ENCODE results near the gene MYH8. TPM values are rescaled to one million over a fixed set of nuclear protein-coding genes. Genes with fewer than 3 reads are reported as not detected.

The MYH8 gene
- total and polyA plus RNA-seq, 2 experiments from 2014 or later: 0.11 TPM; not detected in 1

- H2AFZ ChIP-seq: no peak overlapping the region
- no peaks in the 10 kb centered on the region for H3K9me2 ChIP-seq (replicated peaks; ENCODE audit: insufficient read depth)
- 63% methylated on average over 3 of the region's 3 CpGs for WGBS (ENCODE audit: low lambda C conversion rate, missing lambda C conversion rate)
- no peaks in the 10 kb centered on the region for H3K9me3 ChIP-seq (ENCODE audit: low read depth)
- TF ChIP-seq CTCF (IDR thresholded peaks at IDR 0.05; ENCODE audit: poor library complexity) (no peak), EZH2phosphoT487 (IDR thresholded peaks at IDR 0.05; ENCODE audit: low read depth, severe bottlenecking, unreplicated experiment) (no peak), EZH2 (IDR thresholded peaks at IDR 0.05; ENCODE audit: borderline replicate concordance) (no peak)
- no peak overlapping the region for H3K27ac ChIP-seq
- no peaks in the 10 kb centered on the region for H4K20me1 ChIP-seq (ENCODE audit: insufficient read depth, poor library complexity, severe bottlenecking)
- H3K79me2 ChIP-seq: no peaks in the 10 kb centered on the region
- no peak overlapping the region for H3K4me3 ChIP-seq
- no peak for DNase-seq (ENCODE audit: low spot score)
- no peaks in the 10 kb centered on the region for H3K36me3 ChIP-seq (replicated peaks; ENCODE audit: insufficient read depth, low read depth)
- no peak overlapping the region for H3K4me2 ChIP-seq
- H3K4me1 ChIP-seq (ENCODE audit: insufficient read depth): no peaks in the 10 kb centered on the region
- no peaks in the 10 kb centered on the region for H3K27me3 ChIP-seq
These were observed 4.3 kb downstream of the MYH8 start for GRCh38 chr17:10417431-10417830.

- no peak overlapping the region for H3K4me2 ChIP-seq
- no peaks in the 10 kb centered on the region for H3K27me3 ChIP-seq
- DNase-seq (ENCODE audit: low spot score): no peak
- no peak for TF ChIP-seq EZH2 (IDR thresholded peaks at IDR 0.05; ENCODE audit: borderline replicate concordance)
- no peak for TF ChIP-seq EZH2phosphoT487 (IDR thresholded peaks at IDR 0.05; ENCODE audit: low read depth, severe bottlenecking, unreplicated experiment)
- no peak for TF ChIP-seq CTCF (IDR thresholded peaks at IDR 0.05; ENCODE audit: poor library complexity)
- no peaks in the 10 kb centered on the region for H4K20me1 ChIP-seq (ENCODE audit: insufficient read depth, poor library complexity, severe bottlenecking)
- no peaks in the 10 kb centered on the region for H3K36me3 ChIP-seq (replicated peaks; ENCODE audit: insufficient read depth, low read depth)
- no peaks in the 10 kb centered on the region for H3K79me2 ChIP-seq
- H2AFZ ChIP-seq: no peak overlapping the region
- WGBS (ENCODE audit: low lambda C conversion rate, missing lambda C conversion rate): 84% methylated on average over 4 of the region's 4 CpGs
- H3K4me3 ChIP-seq: no peak overlapping the region
- no peaks in the 10 kb centered on the region for H3K9me2 ChIP-seq (replicated peaks; ENCODE audit: insufficient read depth)
- no peaks in the 10 kb centered on the region for H3K4me1 ChIP-seq (ENCODE audit: insufficient read depth)
- H3K9me3 ChIP-seq (ENCODE audit: low read depth): no peaks in the 10 kb centered on the region
- H3K27ac ChIP-seq: no peak overlapping the region
These were observed 6.6 kb downstream of the MYH8 start for GRCh38 chr17:10415161-10415560.

- no peaks in the 10 kb centered on the region for H3K4me1 ChIP-seq (ENCODE audit: insufficient read depth)
- no peak for DNase-seq (ENCODE audit: low spot score)
- H3K27ac ChIP-seq: no peak overlapping the region
- no peaks in the 10 kb centered on the region for H3K36me3 ChIP-seq (replicated peaks; ENCODE audit: insufficient read depth, low read depth)
- no peaks in the 10 kb centered on the region for H3K79me2 ChIP-seq
- TF ChIP-seq EZH2 (IDR thresholded peaks at IDR 0.05; ENCODE audit: borderline replicate concordance) (no peak), CTCF (IDR thresholded peaks at IDR 0.05; ENCODE audit: poor library complexity) (no peak), EZH2phosphoT487 (IDR thresholded peaks at IDR 0.05; ENCODE audit: low read depth, severe bottlenecking, unreplicated experiment) (no peak)
- no peaks in the 10 kb centered on the region for H3K27me3 ChIP-seq
- no peaks in the 10 kb centered on the region for H3K9me2 ChIP-seq (replicated peaks; ENCODE audit: insufficient read depth)
- no peak overlapping the region for H2AFZ ChIP-seq
- H3K9me3 ChIP-seq (ENCODE audit: low read depth): no peaks in the 10 kb centered on the region
- no peak overlapping the region for H3K4me3 ChIP-seq
- no peaks in the 10 kb centered on the region for H4K20me1 ChIP-seq (ENCODE audit: insufficient read depth, poor library complexity, severe bottlenecking)
- no peak overlapping the region for H3K4me2 ChIP-seq
These were observed 18.2 kb downstream of the MYH8 start for GRCh38 chr17:10403589-10403988.

GRCh38 chr17:10398352-10398751 is 23.4 kb downstream of the MYH8 start:
- H3K27me3 ChIP-seq: no peaks in the 10 kb centered on the region
- DNase-seq (ENCODE audit: low spot score): no peak

More at GRCh38 chr17:10398352-10398751, 23.4 kb downstream of the MYH8 start:
- H3K4me3 ChIP-seq: no peak overlapping the region
- no peaks in the 10 kb centered on the region for H3K9me2 ChIP-seq (replicated peaks; ENCODE audit: insufficient read depth)
- 88% methylated on average over 9 of the region's 9 CpGs for WGBS (ENCODE audit: low lambda C conversion rate, missing lambda C conversion rate)
- H3K79me2 ChIP-seq: no peaks in the 10 kb centered on the region
- H3K36me3 ChIP-seq (replicated peaks; ENCODE audit: insufficient read depth, low read depth): no peaks in the 10 kb centered on the region
- no peak for TF ChIP-seq CTCF (IDR thresholded peaks at IDR 0.05; ENCODE audit: poor library complexity)
- TF ChIP-seq EZH2 (IDR thresholded peaks at IDR 0.05; ENCODE audit: borderline replicate concordance): no peak
- H2AFZ ChIP-seq: no peak overlapping the region
- no peak overlapping the region for H3K27ac ChIP-seq
- no peaks in the 10 kb centered on the region for H3K4me1 ChIP-seq (ENCODE audit: insufficient read depth)
- H3K4me2 ChIP-seq: no peak overlapping the region
- no peaks in the 10 kb centered on the region for H3K9me3 ChIP-seq (ENCODE audit: low read depth)
- no peaks in the 10 kb centered on the region for H4K20me1 ChIP-seq (ENCODE audit: insufficient read depth, poor library complexity, severe bottlenecking)
